Transverse colon (tissue), 4 donors: ENCODE measurements around the gene IGIP.

Experiments
- POLR2A ChIP-seq: fragments of 450-650 bp; IDR thresholded peaks from one replicate; pipeline ENCODE4 v1.6.1; 2016; ENCODE audit warnings: antibody characterized with exemption, mild to moderate bottlenecking, moderate library complexity
- POLR2AphosphoS5 ChIP-seq, 3 donors: sonication (generic); formaldehyde crosslinking; IDR thresholded peaks; one replicate each; pipeline ENCODE4 v1.6.1; 2016; ENCODE audit warnings: antibody characterized with exemption in 3 of 3
- TF ChIP-seq, protein P1 (sequence below), 5 experiments: fragments of 200-600 bp in 3 of 5; fragments of 450-650 bp in 2 of 5; sonication (generic) in 3 of 5; IDR thresholded peaks; 1 replicate in 2 of 5; 2 replicates in 3 of 5; pipeline ENCODE4 v1.5.1; 2016 to 2017; ENCODE audit warnings: antibody characterized with exemption in 5 of 5, inconsistent platforms in 3 of 5, mild to moderate bottlenecking in 2 of 5, moderate library complexity in 1 of 5

DNA sequence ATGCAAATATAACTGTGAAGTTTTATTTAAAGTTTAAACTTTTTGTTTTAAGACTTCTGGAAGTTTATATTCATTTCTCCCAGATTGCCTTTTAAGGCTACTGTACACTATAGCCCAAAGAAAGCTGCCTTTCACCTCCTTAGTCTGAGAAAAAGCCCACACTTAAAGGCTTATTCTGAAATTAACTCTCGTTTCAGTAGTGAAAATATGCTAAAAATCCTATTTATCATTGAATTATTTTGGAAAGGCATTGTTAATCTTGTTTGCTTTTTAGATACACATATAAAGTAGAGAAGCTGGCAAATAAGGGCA lies 15.1 kb upstream of the IGIP start:
- TF ChIP-seq, protein P1, sequence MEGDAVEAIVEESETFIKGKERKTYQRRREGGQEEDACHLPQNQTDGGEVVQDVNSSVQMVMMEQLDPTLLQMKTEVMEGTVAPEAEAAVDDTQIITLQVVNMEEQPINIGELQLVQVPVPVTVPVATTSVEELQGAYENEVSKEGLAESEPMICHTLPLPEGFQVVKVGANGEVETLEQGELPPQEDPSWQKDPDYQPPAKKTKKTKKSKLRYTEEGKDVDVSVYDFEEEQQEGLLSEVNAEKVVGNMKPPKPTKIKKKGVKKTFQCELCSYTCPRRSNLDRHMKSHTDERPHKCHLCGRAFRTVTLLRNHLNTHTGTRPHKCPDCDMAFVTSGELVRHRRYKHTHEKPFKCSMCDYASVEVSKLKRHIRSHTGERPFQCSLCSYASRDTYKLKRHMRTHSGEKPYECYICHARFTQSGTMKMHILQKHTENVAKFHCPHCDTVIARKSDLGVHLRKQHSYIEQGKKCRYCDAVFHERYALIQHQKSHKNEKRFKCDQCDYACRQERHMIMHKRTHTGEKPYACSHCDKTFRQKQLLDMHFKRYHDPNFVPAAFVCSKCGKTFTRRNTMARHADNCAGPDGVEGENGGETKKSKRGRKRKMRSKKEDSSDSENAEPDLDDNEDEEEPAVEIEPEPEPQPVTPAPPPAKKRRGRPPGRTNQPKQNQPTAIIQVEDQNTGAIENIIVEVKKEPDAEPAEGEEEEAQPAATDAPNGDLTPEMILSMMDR (IDR thresholded peaks at IDR 0.05), result no peak
- TF ChIP-seq POLR2AphosphoS5 (IDR thresholded peaks at IDR 0.05) (no peak), POLR2A (no peak)
